ENCODE results near the gene CFAP20DC. TPM values are rescaled to one million over a fixed set of nuclear protein-coding genes. Genes with fewer than 3 reads are reported as not detected.

Gene CFAP20DC
- total and polyA plus RNA-seq, 10 of the 15 experiments (the other 5 are each of a cell fraction or from before 2014, with no cell fraction given): 0.53 to 11.6 (median 2.0) TPM

DNA sequence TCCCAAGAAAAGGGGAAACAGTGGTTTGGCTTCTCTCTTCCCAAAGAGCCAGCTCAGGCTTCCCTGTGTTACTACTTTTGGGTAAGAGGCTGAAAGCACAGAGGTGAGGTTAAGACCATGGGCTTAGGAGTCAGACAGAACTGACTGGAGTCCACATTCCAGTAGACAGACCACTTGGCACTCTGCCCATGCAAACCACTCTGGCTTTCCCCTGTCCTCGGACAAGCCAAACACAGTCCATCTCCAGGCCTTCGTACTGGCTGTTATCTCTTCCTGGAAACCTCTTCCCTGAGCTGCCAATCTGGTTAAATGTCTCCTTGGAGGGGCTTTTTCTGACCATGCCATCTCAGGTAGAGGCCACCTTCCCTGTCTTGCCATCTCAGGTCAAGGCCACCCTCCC, 330.1 kb downstream of the CFAP20DC start:
- Histone ChIP-seq H3K9me3 (replicated peaks; ENCODE audit: control insufficient read depth, insufficient read depth, low read length) (no peaks in the 10 kb centered on the region), H4K20me1 (ENCODE audit: control insufficient read depth, insufficient read depth) (no peaks in the 10 kb centered on the region), H3K27me3 (replicated peaks in 1 of 2; ENCODE audit: control insufficient read depth in 2 of 2, insufficient read depth in 2 of 2, low read length in 1 of 2) (no peaks in the 10 kb centered on the region), H3K4me1 (ENCODE audit: control insufficient read depth, insufficient read depth, low read length) (no peaks in the 10 kb centered on the region), H2AFZ (ENCODE audit: control insufficient read depth, low read depth, low read length) (no peak overlapping the region), H3K36me3 (ENCODE audit: control insufficient read depth in 2 of 2, insufficient read depth in 2 of 2, low read length in 1 of 2) (no peaks in the 10 kb centered on the region), H3K9ac (ENCODE audit: control insufficient read depth, insufficient read depth, low read length) (no peak overlapping the region), H3K27ac (ENCODE audit: control insufficient read depth, insufficient read depth) (no peak overlapping the region), H3K79me2 (ENCODE audit: control insufficient read depth, insufficient read depth, low read length) (no peaks in the 10 kb centered on the region), H3K4me2 (ENCODE audit: control insufficient read depth, insufficient read depth) (no peak overlapping the region), H3K4me3 (no peak overlapping the region)
- in situ Hi-C loops (cut with MboI): no loop called here
- no peak for DNase-seq (ENCODE audit: low read depth, low spot score)
- no peak for FAIRE-seq
- 4% methylated on average over 2 of the region's 2 CpGs for whole genome bisulfite sequencing (ENCODE audit: insufficient coverage, insufficient replicate concordance, low lambda C conversion rate, missing lambda C conversion rate)
- SMC1A ChIA-PET (ENCODE audit: uncharacterized antibody, unreplicated experiment): no interaction called here
- intact Hi-C loops (cut with micrococcal nuclease; ENCODE audit: unreplicated experiment): no loop called here
- RAD21 ChIA-PET (ENCODE audit: unreplicated experiment): no interaction called here
- BruUV-seq (replicated peaks): no TSS peak
- CTCF ChIA-PET: interaction anchor here (0.7 kb wide), 1 partner anchor 334 kb away, joined by 3 read pairs; no protein-coding TSS in a partner anchor
- POLR2A ChIA-PET: no interaction called here
- ATAC-seq: no peak
- TF ChIP-seq RBBP5 (conservative IDR thresholded peaks at IDR 0.05) (no peak), CHD4 (IDR thresholded peaks at IDR 0.05) (no peak), RAD21 (IDR thresholded peaks at IDR 0.05; ENCODE audit: insufficient read depth, low read depth, low read length) (no peak), STAT1 (conservative IDR thresholded peaks at IDR 0.05) (no peak), PKNOX1 (IDR thresholded peaks at IDR 0.05) (no peak), DPF2 (IDR thresholded peaks at IDR 0.05) (no peak), BACH1 (IDR thresholded peaks at IDR 0.05; ENCODE audit: borderline replicate concordance) (no peak), WRNIP1 (IDR thresholded peaks at IDR 0.05; ENCODE audit: borderline replicate concordance, low read depth, low read length) (no peak), SUPT20H (IDR thresholded peaks at IDR 0.05; ENCODE audit: borderline replicate concordance, control insufficient read depth, low read depth, low read length) (no peak), NR2C1 (IDR thresholded peaks at IDR 0.05) (no peak)
- TF ChIP-seq, protein P1, sequence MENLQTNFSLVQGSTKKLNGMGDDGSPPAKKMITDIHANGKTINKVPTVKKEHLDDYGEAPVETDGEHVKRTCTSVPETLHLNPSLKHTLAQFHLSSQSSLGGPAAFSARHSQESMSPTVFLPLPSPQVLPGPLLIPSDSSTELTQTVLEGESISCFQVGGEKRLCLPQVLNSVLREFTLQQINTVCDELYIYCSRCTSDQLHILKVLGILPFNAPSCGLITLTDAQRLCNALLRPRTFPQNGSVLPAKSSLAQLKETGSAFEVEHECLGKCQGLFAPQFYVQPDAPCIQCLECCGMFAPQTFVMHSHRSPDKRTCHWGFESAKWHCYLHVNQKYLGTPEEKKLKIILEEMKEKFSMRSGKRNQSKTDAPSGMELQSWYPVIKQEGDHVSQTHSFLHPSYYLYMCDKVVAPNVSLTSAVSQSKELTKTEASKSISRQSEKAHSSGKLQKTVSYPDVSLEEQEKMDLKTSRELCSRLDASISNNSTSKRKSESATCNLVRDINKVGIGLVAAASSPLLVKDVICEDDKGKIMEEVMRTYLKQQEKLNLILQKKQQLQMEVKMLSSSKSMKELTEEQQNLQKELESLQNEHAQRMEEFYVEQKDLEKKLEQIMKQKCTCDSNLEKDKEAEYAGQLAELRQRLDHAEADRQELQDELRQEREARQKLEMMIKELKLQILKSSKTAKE (IDR thresholded peaks at IDR 0.05; ENCODE audit: low read depth, poor library complexity, severe bottlenecking): no peak
- TF ChIP-seq, protein P2, sequence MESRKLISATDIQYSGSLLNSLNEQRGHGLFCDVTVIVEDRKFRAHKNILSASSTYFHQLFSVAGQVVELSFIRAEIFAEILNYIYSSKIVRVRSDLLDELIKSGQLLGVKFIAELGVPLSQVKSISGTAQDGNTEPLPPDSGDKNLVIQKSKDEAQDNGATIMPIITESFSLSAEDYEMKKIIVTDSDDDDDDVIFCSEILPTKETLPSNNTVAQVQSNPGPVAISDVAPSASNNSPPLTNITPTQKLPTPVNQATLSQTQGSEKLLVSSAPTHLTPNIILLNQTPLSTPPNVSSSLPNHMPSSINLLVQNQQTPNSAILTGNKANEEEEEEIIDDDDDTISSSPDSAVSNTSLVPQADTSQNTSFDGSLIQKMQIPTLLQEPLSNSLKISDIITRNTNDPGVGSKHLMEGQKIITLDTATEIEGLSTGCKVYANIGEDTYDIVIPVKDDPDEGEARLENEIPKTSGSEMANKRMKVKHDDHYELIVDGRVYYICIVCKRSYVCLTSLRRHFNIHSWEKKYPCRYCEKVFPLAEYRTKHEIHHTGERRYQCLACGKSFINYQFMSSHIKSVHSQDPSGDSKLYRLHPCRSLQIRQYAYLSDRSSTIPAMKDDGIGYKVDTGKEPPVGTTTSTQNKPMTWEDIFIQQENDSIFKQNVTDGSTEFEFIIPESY (IDR thresholded peaks at IDR 0.05): no peak
- TF ChIP-seq, protein P3, sequence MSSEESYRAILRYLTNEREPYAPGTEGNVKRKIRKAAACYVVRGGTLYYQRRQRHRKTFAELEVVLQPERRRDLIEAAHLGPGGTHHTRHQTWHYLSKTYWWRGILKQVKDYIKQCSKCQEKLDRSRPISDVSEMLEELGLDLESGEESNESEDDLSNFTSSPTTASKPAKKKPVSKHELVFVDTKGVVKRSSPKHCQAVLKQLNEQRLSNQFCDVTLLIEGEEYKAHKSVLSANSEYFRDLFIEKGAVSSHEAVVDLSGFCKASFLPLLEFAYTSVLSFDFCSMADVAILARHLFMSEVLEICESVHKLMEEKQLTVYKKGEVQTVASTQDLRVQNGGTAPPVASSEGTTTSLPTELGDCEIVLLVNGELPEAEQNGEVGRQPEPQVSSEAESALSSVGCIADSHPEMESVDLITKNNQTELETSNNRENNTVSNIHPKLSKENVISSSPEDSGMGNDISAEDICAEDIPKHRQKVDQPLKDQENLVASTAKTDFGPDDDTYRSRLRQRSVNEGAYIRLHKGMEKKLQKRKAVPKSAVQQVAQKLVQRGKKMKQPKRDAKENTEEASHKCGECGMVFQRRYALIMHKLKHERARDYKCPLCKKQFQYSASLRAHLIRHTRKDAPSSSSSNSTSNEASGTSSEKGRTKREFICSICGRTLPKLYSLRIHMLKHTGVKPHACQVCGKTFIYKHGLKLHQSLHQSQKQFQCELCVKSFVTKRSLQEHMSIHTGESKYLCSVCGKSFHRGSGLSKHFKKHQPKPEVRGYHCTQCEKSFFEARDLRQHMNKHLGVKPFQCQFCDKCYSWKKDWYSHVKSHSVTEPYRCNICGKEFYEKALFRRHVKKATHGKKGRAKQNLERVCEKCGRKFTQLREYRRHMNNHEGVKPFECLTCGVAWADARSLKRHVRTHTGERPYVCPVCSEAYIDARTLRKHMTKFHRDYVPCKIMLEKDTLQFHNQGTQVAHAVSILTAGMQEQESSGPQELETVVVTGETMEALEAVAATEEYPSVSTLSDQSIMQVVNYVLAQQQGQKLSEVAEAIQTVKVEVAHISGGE (CRISPR knock-in tag; IDR thresholded peaks at IDR 0.05): no peak
